GM13976 (cell line): ENCODE measurements around the gene CEP85.
"Not testable (repeated sequence)": the region's sequence is repeated elsewhere in the genome, so short reads cannot be mapped to it uniquely, and the experiment has no call there.

Source experiments
- DNase-seq: peaks from one replicate; pipeline ENCODE4 v3.0.0; 2012; ENCODE audit warnings: low spot score
- CTCF ChIP-seq: IDR thresholded peaks from 2 replicates; pipeline ENCODE4 v1.5.1; 2012; ENCODE audit warnings: borderline replicate concordance, mild to moderate bottlenecking; ENCODE audit not compliant: insufficient read depth; ENCODE audit errors: extremely low read depth, missing control alignments, control extremely low read depth
- in situ Hi-C: fragments of 300-500 bp; cut with MboI; formaldehyde crosslinking; loops from one replicate; pipeline ENCODE4 v1.12.0; 2022; ENCODE audit warnings: low sequenced_read_pairs, mixed read lengths, inconsistent platforms; ENCODE audit not compliant: unreplicated experiment

CEP85 gene

GRCh38 chr1:26218906-26219494 lies 15.0 kb upstream of the CEP85 start:
- TF ChIP-seq CTCF: no peak
- no peak for DNase-seq
- in situ Hi-C loops: no loop called here

GRCh38 chr1:26220199-26220912 lies 13.6 kb upstream of the CEP85 start:
- in situ Hi-C loops: no loop called here
- no peak for DNase-seq
- no peak for TF ChIP-seq CTCF

DNA sequence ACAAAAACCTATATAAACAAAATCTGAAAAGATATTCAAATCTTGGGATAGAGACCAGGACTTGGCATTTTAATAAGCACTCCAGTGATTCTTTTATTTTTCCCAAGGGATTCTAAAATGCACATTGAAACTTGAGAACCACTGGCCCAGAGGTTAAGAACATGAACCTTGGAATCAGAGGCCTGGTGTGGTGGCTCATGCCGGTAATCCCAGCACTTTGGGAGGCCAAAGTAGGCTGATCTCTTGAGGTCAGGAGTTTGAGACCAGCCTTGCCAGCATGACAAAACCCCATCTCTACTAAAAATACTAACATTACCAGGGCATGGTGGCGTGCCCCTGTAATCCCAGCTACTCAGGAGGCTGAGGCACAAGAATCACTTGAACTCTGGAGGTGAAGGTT lies 12.9 kb upstream of the CEP85 start:
- no peak for TF ChIP-seq CTCF
- DNase-seq: no peak
- in situ Hi-C loops: no loop called here

- in situ Hi-C loops: no loop called here
- no peak for TF ChIP-seq CTCF
- no peak for DNase-seq
Observed at GRCh38 chr1:26224606-26225005, 9.4 kb upstream of the CEP85 start.

- in situ Hi-C loops: no loop called here
- TF ChIP-seq CTCF: no peak
- DNase-seq: peak; percentile 62
Observed at GRCh38 chr1:26225033-26225831, 8.8 kb upstream of the CEP85 start.

DNA sequence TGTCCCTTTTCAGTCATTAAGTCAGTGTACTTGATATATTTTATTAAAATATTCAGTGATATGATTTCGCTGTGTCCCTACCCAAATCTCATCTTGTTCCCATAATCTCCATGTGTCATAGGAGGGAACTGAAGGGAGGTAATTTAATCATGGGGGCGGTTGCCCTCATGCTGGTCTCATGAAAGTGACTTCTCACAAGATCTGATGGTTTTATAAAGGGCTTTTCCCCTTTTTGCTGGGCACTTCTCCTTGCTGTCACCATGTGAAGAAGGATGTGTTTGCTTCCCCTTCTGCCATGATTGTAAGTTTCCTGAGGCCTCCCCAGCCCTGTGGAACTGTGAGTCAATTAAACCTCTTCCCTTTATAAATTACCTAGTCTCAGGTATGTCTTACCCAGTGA lies 3.3 kb upstream of the CEP85 start:
- in situ Hi-C loops, DNase-seq: not testable (repeated sequence)
